ENCODE measurements around the gene SLC25A1. TPM values are rescaled to one million over a fixed set of nuclear protein-coding genes. Genes with fewer than 3 reads are reported as not detected.

Gene SLC25A1
- polyA plus RNA-seq, 1 donor from 2014 or later: 81.4 TPM

DNA sequence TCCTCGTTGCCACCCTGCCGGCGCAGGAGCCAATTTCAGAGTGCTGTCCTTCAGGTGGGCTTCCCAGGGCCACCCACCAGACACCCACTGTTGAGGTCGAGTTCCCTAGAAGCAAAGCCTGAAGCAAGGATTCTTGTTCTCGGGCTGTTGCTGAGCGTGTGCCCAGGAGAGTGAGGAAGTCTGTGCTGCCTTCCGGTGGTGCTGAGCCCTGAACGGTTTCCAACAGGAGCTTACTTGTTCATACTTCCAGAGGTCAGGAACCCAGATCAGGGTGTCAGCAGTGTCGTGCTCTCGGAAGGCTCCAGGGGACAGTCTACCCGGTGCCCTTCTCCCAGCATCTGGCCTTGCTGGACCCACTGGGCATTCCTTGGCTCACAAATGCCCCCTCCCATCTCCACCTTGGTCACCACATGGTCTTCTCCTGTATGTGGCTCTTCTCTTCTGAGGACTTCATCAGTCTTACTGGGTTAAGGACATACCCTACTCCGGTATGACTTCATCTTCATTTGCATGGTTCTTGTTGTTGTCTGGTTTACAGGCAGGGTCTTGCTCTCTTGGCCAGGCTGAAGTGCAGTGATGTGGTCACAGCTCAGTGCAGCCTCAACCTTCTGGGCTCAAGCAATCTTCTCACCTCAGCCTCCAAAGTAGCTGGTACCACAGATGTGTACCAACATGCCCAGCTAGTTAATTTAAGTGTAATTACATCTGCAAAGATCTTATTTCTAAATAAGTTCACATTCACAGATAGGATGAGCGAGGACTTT, 11.2 kb downstream of the SLC25A1 start:
- H3K36me3 ChIP-seq (ENCODE audit: insufficient read depth, low read length): no peaks in the 10 kb centered on the region
- H3K9ac ChIP-seq (ENCODE audit: low read length): no peak overlapping the region
- peaks cover 38% of the 10 kb centered on the region for H3K27me3 ChIP-seq (ENCODE audit: insufficient read depth, low read depth, low read length)
- H3K79me2 ChIP-seq (replicated peaks; ENCODE audit: insufficient read depth, low read length): peaks cover 7% of the 10 kb centered on the region
- no peaks in the 10 kb centered on the region for H4K20me1 ChIP-seq (ENCODE audit: insufficient read depth)
- no peaks in the 10 kb centered on the region for H3K9me3 ChIP-seq (ENCODE audit: low read length)
- H3K9me2 ChIP-seq (ENCODE audit: insufficient read depth, low read length): no peaks in the 10 kb centered on the region
- H3F3A ChIP-seq (ENCODE audit: insufficient read depth, low read length, poor library complexity, severe bottlenecking): no peaks in the 10 kb centered on the region
- H3K4me3 ChIP-seq (ENCODE audit: low read length): no peak overlapping the region
- no peak overlapping the region for H3K27ac ChIP-seq (ENCODE audit: low read length)
- H3K4me2 ChIP-seq (ENCODE audit: low read length): no peak overlapping the region
- TF ChIP-seq, protein P1, sequence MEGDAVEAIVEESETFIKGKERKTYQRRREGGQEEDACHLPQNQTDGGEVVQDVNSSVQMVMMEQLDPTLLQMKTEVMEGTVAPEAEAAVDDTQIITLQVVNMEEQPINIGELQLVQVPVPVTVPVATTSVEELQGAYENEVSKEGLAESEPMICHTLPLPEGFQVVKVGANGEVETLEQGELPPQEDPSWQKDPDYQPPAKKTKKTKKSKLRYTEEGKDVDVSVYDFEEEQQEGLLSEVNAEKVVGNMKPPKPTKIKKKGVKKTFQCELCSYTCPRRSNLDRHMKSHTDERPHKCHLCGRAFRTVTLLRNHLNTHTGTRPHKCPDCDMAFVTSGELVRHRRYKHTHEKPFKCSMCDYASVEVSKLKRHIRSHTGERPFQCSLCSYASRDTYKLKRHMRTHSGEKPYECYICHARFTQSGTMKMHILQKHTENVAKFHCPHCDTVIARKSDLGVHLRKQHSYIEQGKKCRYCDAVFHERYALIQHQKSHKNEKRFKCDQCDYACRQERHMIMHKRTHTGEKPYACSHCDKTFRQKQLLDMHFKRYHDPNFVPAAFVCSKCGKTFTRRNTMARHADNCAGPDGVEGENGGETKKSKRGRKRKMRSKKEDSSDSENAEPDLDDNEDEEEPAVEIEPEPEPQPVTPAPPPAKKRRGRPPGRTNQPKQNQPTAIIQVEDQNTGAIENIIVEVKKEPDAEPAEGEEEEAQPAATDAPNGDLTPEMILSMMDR (IDR thresholded peaks at IDR 0.05; ENCODE audit: poor library complexity, severe bottlenecking): no peak
- TF ChIP-seq RAD21 (conservative IDR thresholded peaks at IDR 0.05) (no peak), TAF1 (IDR thresholded peaks at IDR 0.05; ENCODE audit: low read depth) (no peak), SMC3 (conservative IDR thresholded peaks at IDR 0.05; ENCODE audit: poor library complexity) (no peak)
- TF ChIP-seq, protein P2, sequence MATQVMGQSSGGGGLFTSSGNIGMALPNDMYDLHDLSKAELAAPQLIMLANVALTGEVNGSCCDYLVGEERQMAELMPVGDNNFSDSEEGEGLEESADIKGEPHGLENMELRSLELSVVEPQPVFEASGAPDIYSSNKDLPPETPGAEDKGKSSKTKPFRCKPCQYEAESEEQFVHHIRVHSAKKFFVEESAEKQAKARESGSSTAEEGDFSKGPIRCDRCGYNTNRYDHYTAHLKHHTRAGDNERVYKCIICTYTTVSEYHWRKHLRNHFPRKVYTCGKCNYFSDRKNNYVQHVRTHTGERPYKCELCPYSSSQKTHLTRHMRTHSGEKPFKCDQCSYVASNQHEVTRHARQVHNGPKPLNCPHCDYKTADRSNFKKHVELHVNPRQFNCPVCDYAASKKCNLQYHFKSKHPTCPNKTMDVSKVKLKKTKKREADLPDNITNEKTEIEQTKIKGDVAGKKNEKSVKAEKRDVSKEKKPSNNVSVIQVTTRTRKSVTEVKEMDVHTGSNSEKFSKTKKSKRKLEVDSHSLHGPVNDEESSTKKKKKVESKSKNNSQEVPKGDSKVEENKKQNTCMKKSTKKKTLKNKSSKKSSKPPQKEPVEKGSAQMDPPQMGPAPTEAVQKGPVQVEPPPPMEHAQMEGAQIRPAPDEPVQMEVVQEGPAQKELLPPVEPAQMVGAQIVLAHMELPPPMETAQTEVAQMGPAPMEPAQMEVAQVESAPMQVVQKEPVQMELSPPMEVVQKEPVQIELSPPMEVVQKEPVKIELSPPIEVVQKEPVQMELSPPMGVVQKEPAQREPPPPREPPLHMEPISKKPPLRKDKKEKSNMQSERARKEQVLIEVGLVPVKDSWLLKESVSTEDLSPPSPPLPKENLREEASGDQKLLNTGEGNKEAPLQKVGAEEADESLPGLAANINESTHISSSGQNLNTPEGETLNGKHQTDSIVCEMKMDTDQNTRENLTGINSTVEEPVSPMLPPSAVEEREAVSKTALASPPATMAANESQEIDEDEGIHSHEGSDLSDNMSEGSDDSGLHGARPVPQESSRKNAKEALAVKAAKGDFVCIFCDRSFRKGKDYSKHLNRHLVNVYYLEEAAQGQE (IDR thresholded peaks at IDR 0.05; ENCODE audit: borderline replicate concordance): no peak
- H2AFZ ChIP-seq (ENCODE audit: low read depth, low read length): no peak overlapping the region

GRCh38 chr22:19166421-19166820, 12.1 kb downstream of the SLC25A1 start:
- Histone ChIP-seq H3K9ac (ENCODE audit: low read length) (no peak overlapping the region), H3K4me3 (ENCODE audit: low read length) (no peak overlapping the region), H3K4me2 (ENCODE audit: low read length) (no peak overlapping the region), H3K36me3 (ENCODE audit: insufficient read depth, low read length) (no peaks in the 10 kb centered on the region), H3K27ac (ENCODE audit: low read length) (no peak overlapping the region), H3F3A (ENCODE audit: insufficient read depth, low read length, poor library complexity, severe bottlenecking) (no peaks in the 10 kb centered on the region), H3K9me2 (ENCODE audit: insufficient read depth, low read length) (no peaks in the 10 kb centered on the region), H3K27me3 (ENCODE audit: insufficient read depth, low read depth, low read length) (peaks cover 38% of the 10 kb centered on the region), H3K79me2 (replicated peaks; ENCODE audit: insufficient read depth, low read length) (no peaks in the 10 kb centered on the region), H3K9me3 (ENCODE audit: low read length) (no peaks in the 10 kb centered on the region), H2AFZ (ENCODE audit: low read depth, low read length) (no peak overlapping the region), H4K20me1 (ENCODE audit: insufficient read depth) (no peaks in the 10 kb centered on the region)
- TF ChIP-seq TAF1 (IDR thresholded peaks at IDR 0.05; ENCODE audit: low read depth) (no peak), RAD21 (conservative IDR thresholded peaks at IDR 0.05) (no peak), EZH2 (IDR thresholded peaks at IDR 0.05; ENCODE audit: borderline replicate concordance, insufficient read depth, low read length, poor library complexity, severe bottlenecking) (no peak), EP300 (conservative IDR thresholded peaks at IDR 0.05; ENCODE audit: poor library complexity, severe bottlenecking) (no peak), MXI1 (conservative IDR thresholded peaks at IDR 0.05; ENCODE audit: poor library complexity, severe bottlenecking) (no peak), SMC3 (conservative IDR thresholded peaks at IDR 0.05; ENCODE audit: poor library complexity) (no peak), POLR2AphosphoS5 (IDR thresholded peaks at IDR 0.05) (no peak)
- TF ChIP-seq, protein P1 (IDR thresholded peaks at IDR 0.05; ENCODE audit: poor library complexity, severe bottlenecking): no peak
- TF ChIP-seq, protein P2 (IDR thresholded peaks at IDR 0.05; ENCODE audit: borderline replicate concordance): no peak

Measured in neural cell (in vitro differentiated cells).